WTC11 (cell line): Measurements from ENCODE around the gene PDLIM4. TPM values are rescaled to one million over a fixed set of nuclear protein-coding genes. Genes with fewer than 3 reads are reported as not detected.

ENCODE experiments used
- ATAC-seq: fragments of 200-7000 bp; cut with Tn5 transposase; 2 replicates; pipeline ENCODE4 v1.10.0; 2021; ENCODE audit warnings: mild to moderate bottlenecking, moderate library complexity
- CTCF ChIA-PET: fragments of 300-600 bp; sonication (Branson Sonifier 250); formaldehyde crosslinking; loops from one replicate; lab custom pipeline; 2021; ENCODE audit warnings: antibody characterized with exemption; lab: Charles Lee
- POLR2A ChIA-PET: fragments of 350-600 bp; sonication (Branson Sonifier 250); formaldehyde crosslinking; loops from one replicate; lab custom pipeline; 2021; ENCODE audit warnings: antibody characterized with exemption; lab: Charles Lee
- DNase-seq: peaks from one replicate; pipeline ENCODE4 v3.0.0; 2021; ENCODE audit warnings: low spot score
- H3K27ac Mint-ChIP-seq: 2 replicates; pipeline ENCODE4 v1.8.0; 2021; ENCODE audit warnings: mixed read lengths
- H3K27me3 Mint-ChIP-seq: 2 replicates; pipeline ENCODE4 v1.8.0; 2021; ENCODE audit warnings: low read depth, mild to moderate bottlenecking, moderate library complexity, mixed read lengths
- H3K36me3 Mint-ChIP-seq: 2 replicates; pipeline ENCODE4 v1.8.0; 2021; ENCODE audit warnings: mixed read lengths
- H3K4me1 Mint-ChIP-seq: 2 replicates; pipeline ENCODE4 v1.8.0; 2022; ENCODE audit warnings: mixed read lengths
- H3K4me3 Mint-ChIP-seq: 2 replicates; pipeline ENCODE4 v1.8.0; 2021; ENCODE audit warnings: mild to moderate bottlenecking, moderate library complexity, mixed read lengths
- H3K9me3 Mint-ChIP-seq: 2 replicates; pipeline ENCODE4 v1.8.0; 2021; ENCODE audit warnings: mixed read lengths
- ESRRA ChIP-seq: sonication (generic); formaldehyde crosslinking; IDR thresholded peaks from 2 replicates; pipeline ENCODE4 v1.8.1; 2022; ENCODE audit warnings: mild to moderate bottlenecking, missing genetic modification reagents, borderline replicate concordance
- MYBL2 ChIP-seq: sonication (generic); formaldehyde crosslinking; IDR thresholded peaks from 2 replicates; pipeline ENCODE4 v1.8.1; 2023; ENCODE audit warnings: mild to moderate bottlenecking, moderate library complexity, missing genetic modification reagents
- NFE2L1 ChIP-seq: sonication (generic); formaldehyde crosslinking; IDR thresholded peaks from 2 replicates; pipeline ENCODE4 v1.8.1; 2023; ENCODE audit warnings: missing genetic modification reagents
- NR3C1 ChIP-seq: sonication (generic); formaldehyde crosslinking; conservative IDR thresholded peaks from 2 replicates; pipeline ENCODE4 v1.8.1; 2023; ENCODE audit warnings: low read depth, mild to moderate bottlenecking, missing genetic modification reagents
- PRRX2 ChIP-seq: fragments of 250-450 bp; sonication (Bioruptor Pico); IDR thresholded peaks from 2 replicates; pipeline ENCODE4 v1.8.0; 2021; ENCODE audit warnings: mild to moderate bottlenecking
- ZNF121 ChIP-seq: sonication (generic); formaldehyde crosslinking; IDR thresholded peaks from 2 replicates; pipeline ENCODE4 v1.8.0; 2023; ENCODE audit warnings: missing genetic modification reagents
- ZNF138 ChIP-seq: sonication (generic); formaldehyde crosslinking; conservative IDR thresholded peaks from 2 replicates; pipeline ENCODE4 v1.8.1; 2022; ENCODE audit warnings: mild to moderate bottlenecking, moderate library complexity, missing genetic modification reagents
- total RNA-seq: library from RNA; stranded (reverse); gene quantifications from 3 replicates; pipeline ENCODE4 v1.2.3, GENCODE V29; 2021
- TF ChIP-seq, protein P1 (sequence below): sonication (generic); formaldehyde crosslinking; IDR thresholded peaks from 2 replicates; pipeline ENCODE4 v1.8.1; 2023; ENCODE audit warnings: mild to moderate bottlenecking, missing genetic modification reagents, moderate library complexity
- TF ChIP-seq, protein P2 (sequence below): fragments of 250-450 bp; sonication (Bioruptor Pico); IDR thresholded peaks from 2 replicates; pipeline ENCODE4 v1.9.0; 2021; ENCODE audit warnings: mild to moderate bottlenecking
- TF ChIP-seq, protein P3 (sequence below): sonication (generic); formaldehyde crosslinking; IDR thresholded peaks from 2 replicates; pipeline ENCODE4 v1.8.1; 2022; ENCODE audit warnings: low read depth, mild to moderate bottlenecking, moderate library complexity, missing genetic modification reagents, borderline replicate concordance
- TF ChIP-seq, protein P4 (sequence below): sonication (generic); formaldehyde crosslinking; IDR thresholded peaks from 2 replicates; pipeline ENCODE4 v1.8.1; 2023; ENCODE audit warnings: mild to moderate bottlenecking, missing genetic modification reagents, borderline replicate concordance
- TF ChIP-seq, protein P5 (sequence below): fragments of 200-600 bp; IDR thresholded peaks from 2 replicates; pipeline ENCODE4 v1.8.0; 2022; ENCODE audit warnings: antibody characterized with exemption
- TF ChIP-seq, protein P6 (sequence below): fragments of 250-450 bp; sonication (Bioruptor Pico); IDR thresholded peaks from 2 replicates; pipeline ENCODE4 v1.9.0; 2021; ENCODE audit warnings: mild to moderate bottlenecking

Gene PDLIM4
- total RNA-seq, 1 experiment from 2014 or later, result 11.4 TPM

DNA sequence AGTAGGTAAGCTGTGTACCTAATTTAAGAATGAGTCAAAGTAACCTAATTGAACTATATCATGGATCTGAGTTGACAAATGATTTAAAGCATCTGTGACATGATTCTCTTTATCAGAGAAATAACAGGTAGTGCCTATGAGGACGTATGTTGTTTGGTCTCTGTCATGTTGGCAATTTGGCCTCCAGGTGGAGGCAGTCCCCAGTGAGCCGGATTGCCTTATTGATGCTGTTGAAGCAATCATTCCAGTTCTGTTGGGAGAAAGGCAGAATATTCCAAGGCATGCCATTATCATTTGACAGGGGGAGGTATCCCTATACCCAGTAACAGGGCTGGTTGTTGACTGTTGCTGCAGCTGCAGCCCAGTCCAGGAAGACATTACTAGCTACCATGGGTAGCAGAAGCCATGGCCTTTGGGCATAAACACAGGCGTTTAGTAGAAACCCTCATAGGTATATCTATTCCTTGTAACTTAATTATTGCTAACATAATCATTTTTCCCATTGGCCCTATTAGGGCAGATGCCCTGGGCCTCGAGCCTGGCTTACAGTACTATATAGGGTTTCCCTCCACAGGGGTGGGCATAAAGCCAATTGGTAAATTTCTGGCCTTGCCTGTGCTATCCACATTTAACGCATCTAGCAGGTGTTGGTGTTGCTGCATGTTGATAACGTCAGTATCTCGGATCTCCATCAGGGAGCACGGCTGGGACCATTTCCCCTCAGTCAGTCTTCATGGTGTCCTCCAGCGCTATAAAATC lies 24.5 kb downstream of the PDLIM4 start:
- no peaks in the 10 kb centered on the region for H3K36me3 Mint-ChIP-seq
- TF ChIP-seq, protein P1, sequence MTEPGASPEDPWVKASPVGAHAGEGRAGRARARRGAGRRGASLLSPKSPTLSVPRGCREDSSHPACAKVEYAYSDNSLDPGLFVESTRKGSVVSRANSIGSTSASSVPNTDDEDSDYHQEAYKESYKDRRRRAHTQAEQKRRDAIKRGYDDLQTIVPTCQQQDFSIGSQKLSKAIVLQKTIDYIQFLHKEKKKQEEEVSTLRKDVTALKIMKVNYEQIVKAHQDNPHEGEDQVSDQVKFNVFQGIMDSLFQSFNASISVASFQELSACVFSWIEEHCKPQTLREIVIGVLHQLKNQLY (CRISPR knock-in tag), result no peak
- TF ChIP-seq, protein P2, sequence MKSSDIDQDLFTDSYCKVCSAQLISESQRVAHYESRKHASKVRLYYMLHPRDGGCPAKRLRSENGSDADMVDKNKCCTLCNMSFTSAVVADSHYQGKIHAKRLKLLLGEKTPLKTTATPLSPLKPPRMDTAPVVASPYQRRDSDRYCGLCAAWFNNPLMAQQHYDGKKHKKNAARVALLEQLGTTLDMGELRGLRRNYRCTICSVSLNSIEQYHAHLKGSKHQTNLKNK (CRISPR knock-in tag), result no peak
- TF ChIP-seq, protein P3, sequence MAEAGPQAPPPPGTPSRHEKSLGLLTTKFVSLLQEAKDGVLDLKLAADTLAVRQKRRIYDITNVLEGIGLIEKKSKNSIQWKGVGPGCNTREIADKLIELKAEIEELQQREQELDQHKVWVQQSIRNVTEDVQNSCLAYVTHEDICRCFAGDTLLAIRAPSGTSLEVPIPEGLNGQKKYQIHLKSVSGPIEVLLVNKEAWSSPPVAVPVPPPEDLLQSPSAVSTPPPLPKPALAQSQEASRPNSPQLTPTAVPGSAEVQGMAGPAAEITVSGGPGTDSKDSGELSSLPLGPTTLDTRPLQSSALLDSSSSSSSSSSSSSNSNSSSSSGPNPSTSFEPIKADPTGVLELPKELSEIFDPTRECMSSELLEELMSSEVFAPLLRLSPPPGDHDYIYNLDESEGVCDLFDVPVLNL (CRISPR knock-in tag), result no peak
- no peak for TF ChIP-seq ZNF138 (CRISPR knock-in tag)
- TF ChIP-seq MYBL2, result no peak
- TF ChIP-seq, protein P4, sequence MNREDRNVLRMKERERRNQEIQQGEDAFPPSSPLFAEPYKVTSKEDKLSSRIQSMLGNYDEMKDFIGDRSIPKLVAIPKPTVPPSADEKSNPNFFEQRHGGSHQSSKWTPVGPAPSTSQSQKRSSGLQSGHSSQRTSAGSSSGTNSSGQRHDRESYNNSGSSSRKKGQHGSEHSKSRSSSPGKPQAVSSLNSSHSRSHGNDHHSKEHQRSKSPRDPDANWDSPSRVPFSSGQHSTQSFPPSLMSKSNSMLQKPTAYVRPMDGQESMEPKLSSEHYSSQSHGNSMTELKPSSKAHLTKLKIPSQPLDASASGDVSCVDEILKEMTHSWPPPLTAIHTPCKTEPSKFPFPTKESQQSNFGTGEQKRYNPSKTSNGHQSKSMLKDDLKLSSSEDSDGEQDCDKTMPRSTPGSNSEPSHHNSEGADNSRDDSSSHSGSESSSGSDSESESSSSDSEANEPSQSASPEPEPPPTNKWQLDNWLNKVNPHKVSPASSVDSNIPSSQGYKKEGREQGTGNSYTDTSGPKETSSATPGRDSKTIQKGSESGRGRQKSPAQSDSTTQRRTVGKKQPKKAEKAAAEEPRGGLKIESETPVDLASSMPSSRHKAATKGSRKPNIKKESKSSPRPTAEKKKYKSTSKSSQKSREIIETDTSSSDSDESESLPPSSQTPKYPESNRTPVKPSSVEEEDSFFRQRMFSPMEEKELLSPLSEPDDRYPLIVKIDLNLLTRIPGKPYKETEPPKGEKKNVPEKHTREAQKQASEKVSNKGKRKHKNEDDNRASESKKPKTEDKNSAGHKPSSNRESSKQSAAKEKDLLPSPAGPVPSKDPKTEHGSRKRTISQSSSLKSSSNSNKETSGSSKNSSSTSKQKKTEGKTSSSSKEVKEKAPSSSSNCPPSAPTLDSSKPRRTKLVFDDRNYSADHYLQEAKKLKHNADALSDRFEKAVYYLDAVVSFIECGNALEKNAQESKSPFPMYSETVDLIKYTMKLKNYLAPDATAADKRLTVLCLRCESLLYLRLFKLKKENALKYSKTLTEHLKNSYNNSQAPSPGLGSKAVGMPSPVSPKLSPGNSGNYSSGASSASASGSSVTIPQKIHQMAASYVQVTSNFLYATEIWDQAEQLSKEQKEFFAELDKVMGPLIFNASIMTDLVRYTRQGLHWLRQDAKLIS (CRISPR knock-in tag), result no peak
- no peak overlapping the region for H3K27ac Mint-ChIP-seq
- H3K4me3 Mint-ChIP-seq, result no peak overlapping the region
- H3K27me3 Mint-ChIP-seq, result peaks cover 12% of the 10 kb centered on the region
- H3K9me3 Mint-ChIP-seq, result no peaks in the 10 kb centered on the region
- H3K4me1 Mint-ChIP-seq, result peaks cover 10% of the 10 kb centered on the region
- DNase-seq (no peak), ATAC-seq (no peak)
- ChIA-PET POLR2A (no interaction called here), CTCF (interaction anchor here (1.1 to 2.5 kb wide), 3 partner anchors 10 to 12 kb away, joined by 4 to 13 read pairs (median 6); partner anchors contain the start of gene SLC22A4)

DNA sequence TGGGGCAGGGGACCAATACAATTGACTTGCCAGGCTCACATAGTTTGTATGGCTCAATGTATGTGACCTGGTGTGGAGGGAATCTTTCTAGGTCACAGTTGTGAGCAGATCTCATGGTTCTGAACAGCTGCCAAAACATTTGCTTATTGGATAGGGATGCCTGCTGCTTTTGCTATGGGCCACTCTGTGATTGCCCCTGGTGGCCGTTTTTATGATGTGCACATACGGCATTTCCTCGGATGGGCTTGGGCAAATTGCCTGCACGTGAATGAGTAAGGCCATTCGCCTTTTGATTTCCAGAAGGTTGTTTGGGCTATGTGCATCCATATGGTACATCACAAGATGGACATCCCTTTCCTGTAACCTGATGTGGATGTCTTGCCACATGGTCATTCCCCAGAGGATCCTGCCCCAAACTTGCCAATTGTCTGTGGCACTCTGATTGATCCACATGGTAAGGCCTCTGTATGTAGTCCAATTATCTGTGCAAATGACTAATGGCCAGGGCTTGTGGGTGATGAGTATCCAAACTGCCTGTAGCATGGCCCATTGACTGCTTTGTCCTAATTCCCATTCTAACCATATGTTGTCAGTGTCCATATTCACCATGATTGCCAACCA lies 26.0 kb downstream of the PDLIM4 start:
- Mint-ChIP-seq H3K27me3 (peaks cover 13% of the 10 kb centered on the region), H3K36me3 (no peaks in the 10 kb centered on the region), H3K9me3 (no peaks in the 10 kb centered on the region), H3K27ac (no peak overlapping the region), H3K4me1 (peaks cover 5% of the 10 kb centered on the region), H3K4me3 (no peak overlapping the region)
- ChIA-PET CTCF (interaction anchor here (0.7 to 2.5 kb wide), 3 partner anchors 8 to 11 kb away, joined by 4 to 13 read pairs (median 8); partner anchors contain the start of gene SLC22A4), POLR2A (no interaction called here)
- TF ChIP-seq, protein P5, sequence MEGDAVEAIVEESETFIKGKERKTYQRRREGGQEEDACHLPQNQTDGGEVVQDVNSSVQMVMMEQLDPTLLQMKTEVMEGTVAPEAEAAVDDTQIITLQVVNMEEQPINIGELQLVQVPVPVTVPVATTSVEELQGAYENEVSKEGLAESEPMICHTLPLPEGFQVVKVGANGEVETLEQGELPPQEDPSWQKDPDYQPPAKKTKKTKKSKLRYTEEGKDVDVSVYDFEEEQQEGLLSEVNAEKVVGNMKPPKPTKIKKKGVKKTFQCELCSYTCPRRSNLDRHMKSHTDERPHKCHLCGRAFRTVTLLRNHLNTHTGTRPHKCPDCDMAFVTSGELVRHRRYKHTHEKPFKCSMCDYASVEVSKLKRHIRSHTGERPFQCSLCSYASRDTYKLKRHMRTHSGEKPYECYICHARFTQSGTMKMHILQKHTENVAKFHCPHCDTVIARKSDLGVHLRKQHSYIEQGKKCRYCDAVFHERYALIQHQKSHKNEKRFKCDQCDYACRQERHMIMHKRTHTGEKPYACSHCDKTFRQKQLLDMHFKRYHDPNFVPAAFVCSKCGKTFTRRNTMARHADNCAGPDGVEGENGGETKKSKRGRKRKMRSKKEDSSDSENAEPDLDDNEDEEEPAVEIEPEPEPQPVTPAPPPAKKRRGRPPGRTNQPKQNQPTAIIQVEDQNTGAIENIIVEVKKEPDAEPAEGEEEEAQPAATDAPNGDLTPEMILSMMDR, result peak; percentile 46; the same call in 1 of the 2 replicates
- no peak for TF ChIP-seq NR3C1 (CRISPR knock-in tag)
- peak; percentile 44 for DNase-seq
- peak; percentile 76 for ATAC-seq

DNA sequence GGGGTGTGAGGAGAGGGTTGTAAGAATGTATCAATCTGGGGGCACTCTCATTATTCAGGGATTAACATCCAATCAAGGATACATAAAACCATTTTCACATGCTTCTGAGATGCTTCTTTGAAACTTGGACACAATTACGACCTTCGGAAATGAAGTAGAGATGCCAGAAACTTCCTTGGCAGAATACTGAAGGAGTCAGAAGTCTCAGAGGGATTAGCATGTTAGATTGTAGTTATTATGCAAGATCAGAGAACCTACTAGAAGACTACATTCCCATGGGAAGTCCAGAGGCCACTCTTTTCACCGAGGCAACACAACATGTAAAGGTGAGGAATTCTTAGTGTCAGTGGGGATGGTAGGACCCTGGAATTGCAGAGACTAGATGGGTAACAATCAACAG lies 31.6 kb downstream of the PDLIM4 start:
- H3K9me3 Mint-ChIP-seq, result no peaks in the 10 kb centered on the region
- peaks cover 7% of the 10 kb centered on the region for H3K27me3 Mint-ChIP-seq
- POLR2A ChIA-PET, result no interaction called here
- no peaks in the 10 kb centered on the region for H3K36me3 Mint-ChIP-seq
- peaks cover 5% of the 10 kb centered on the region for H3K4me1 Mint-ChIP-seq
- DNase-seq (no peak), ATAC-seq (no peak)
- H3K27ac Mint-ChIP-seq, result no peak overlapping the region
- no peak overlapping the region for H3K4me3 Mint-ChIP-seq
- CTCF ChIA-PET, result no interaction called here
- no peak for TF ChIP-seq ZNF121 (CRISPR knock-in tag)
- no peak for TF ChIP-seq PRRX2
- TF ChIP-seq, protein P6, sequence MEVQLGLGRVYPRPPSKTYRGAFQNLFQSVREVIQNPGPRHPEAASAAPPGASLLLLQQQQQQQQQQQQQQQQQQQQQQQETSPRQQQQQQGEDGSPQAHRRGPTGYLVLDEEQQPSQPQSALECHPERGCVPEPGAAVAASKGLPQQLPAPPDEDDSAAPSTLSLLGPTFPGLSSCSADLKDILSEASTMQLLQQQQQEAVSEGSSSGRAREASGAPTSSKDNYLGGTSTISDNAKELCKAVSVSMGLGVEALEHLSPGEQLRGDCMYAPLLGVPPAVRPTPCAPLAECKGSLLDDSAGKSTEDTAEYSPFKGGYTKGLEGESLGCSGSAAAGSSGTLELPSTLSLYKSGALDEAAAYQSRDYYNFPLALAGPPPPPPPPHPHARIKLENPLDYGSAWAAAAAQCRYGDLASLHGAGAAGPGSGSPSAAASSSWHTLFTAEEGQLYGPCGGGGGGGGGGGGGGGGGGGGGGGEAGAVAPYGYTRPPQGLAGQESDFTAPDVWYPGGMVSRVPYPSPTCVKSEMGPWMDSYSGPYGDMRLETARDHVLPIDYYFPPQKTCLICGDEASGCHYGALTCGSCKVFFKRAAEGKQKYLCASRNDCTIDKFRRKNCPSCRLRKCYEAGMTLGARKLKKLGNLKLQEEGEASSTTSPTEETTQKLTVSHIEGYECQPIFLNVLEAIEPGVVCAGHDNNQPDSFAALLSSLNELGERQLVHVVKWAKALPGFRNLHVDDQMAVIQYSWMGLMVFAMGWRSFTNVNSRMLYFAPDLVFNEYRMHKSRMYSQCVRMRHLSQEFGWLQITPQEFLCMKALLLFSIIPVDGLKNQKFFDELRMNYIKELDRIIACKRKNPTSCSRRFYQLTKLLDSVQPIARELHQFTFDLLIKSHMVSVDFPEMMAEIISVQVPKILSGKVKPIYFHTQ (CRISPR knock-in tag), result no peak
- TF ChIP-seq ESRRA (CRISPR knock-in tag), result no peak
- TF ChIP-seq, protein P4 (CRISPR knock-in tag), result no peak
- no peak for TF ChIP-seq NFE2L1 (CRISPR knock-in tag)
